HepG2 (cell line): ENCODE data around the gene LHX3. TPM values are rescaled to one million over a fixed set of nuclear protein-coding genes. Genes with fewer than 3 reads are reported as not detected.

Source experiments
- ATAC-seq: fragments of 200-7000 bp; cut with Tn5 transposase; 3 replicates; pipeline ENCODE4 v1.9.1; 2020; ENCODE audit warnings: mild to moderate bottlenecking, moderate library complexity
- BruUV-seq: library from RNA; stranded (reverse); fragments of 400-500 nt; replicated peaks from 2 replicates; lab custom pipeline; 2021; lab: Mats Ljungman, UMichigan
- CTCF ChIA-PET: fragments of 300-600 bp; formaldehyde crosslinking; extraction: SDS; loops from one replicate; lab custom pipeline; 2021; ENCODE audit warnings: low total read pairs, inconsistent platforms, low intra/inter-chr PET ratio; lab: Yijun Ruan, JAX
- POLR2A ChIA-PET: fragments of 350-600 bp; sonication (Branson Sonifier 250); formaldehyde crosslinking; loops from one replicate; lab custom pipeline; 2020; ENCODE audit warnings: antibody characterized with exemption, inconsistent platforms; lab: Yijun Ruan, JAX
- DNase-seq: peaks from one replicate; pipeline ENCODE4 v3.0.0-alpha.2; 2015; ENCODE audit warnings: low spot score
- FAIRE-seq: peaks from 3 replicates; lab custom pipeline; 2011; peaks lifted over from hg19 to GRCh38; lab: Jason Lieb, UNC
- H2AFZ ChIP-seq: one replicate; pipeline ENCODE4 v1.6.1; 2011; ENCODE audit warnings: low read length, inconsistent platforms
- H3K27ac ChIP-seq: fragments of 300-600 bp; 3 replicates; pipeline ENCODE4 v1.8.0; 2011; ENCODE audit warnings: mixed run types, mild to moderate bottlenecking, mixed read lengths, low read length, inconsistent platforms; ENCODE audit not compliant: insufficient read depth; ENCODE audit errors: extremely low read length
- H3K27me3 ChIP-seq, 2 experiments: fragments of 200-600 bp in 1 of 2; 2 replicates in 1 of 2; 3 replicates in 1 of 2; pipeline versions ENCODE4 v1.6.0 to v1.8.0; 2011; ENCODE audit warnings: low read length in 2 of 2, mild to moderate bottlenecking in 2 of 2, moderate library complexity in 2 of 2, inconsistent platforms in 1 of 2; ENCODE audit not compliant: insufficient read depth in 2 of 2, control insufficient read depth in 1 of 2
- H3K36me3 ChIP-seq, 2 experiments: fragments of 200-600 bp in 1 of 2; replicated peaks in 1 of 2; 2 replicates in 1 of 2; 3 replicates in 1 of 2; pipeline versions ENCODE4 v1.5.1 to v1.8.0; 2011; ENCODE audit warnings: low read length in 2 of 2, inconsistent platforms in 1 of 2; ENCODE audit not compliant: insufficient read depth in 2 of 2, control insufficient read depth in 1 of 2
- H3K4me1 ChIP-seq: 2 replicates; pipeline ENCODE4 v1.5.1; 2012; ENCODE audit warnings: low read length, inconsistent platforms; ENCODE audit not compliant: insufficient read depth
- H3K4me2 ChIP-seq: 2 replicates; pipeline ENCODE4 v1.6.0; 2011; ENCODE audit warnings: low read depth, low read length, inconsistent platforms
- H3K4me3 ChIP-seq, 3 experiments: fragments of 200-600 bp in 1 of 3; sonication (generic), shearing (Covaris generic) in 1 of 3; replicated peaks in 1 of 3; 2 replicates each; pipeline ENCODE4 v1.5.1; 2011 to 2016; ENCODE audit warnings: low read length in 3 of 3, inconsistent platforms in 2 of 3, low read depth in 2 of 3, mild to moderate bottlenecking in 2 of 3, control low read depth in 1 of 3, mixed read lengths in 1 of 3; ENCODE audit not compliant: insufficient read depth in 1 of 3
- H3K79me2 ChIP-seq: one replicate; pipeline ENCODE4 v1.6.1; 2011; ENCODE audit warnings: low read length, inconsistent platforms; ENCODE audit not compliant: insufficient read depth
- H3K9ac ChIP-seq: 2 replicates; pipeline ENCODE4 v1.6.0; 2011; ENCODE audit warnings: mild to moderate bottlenecking, low read depth, low read length, inconsistent platforms; ENCODE audit not compliant: insufficient read depth
- H3K9me3 ChIP-seq: 2 replicates; pipeline ENCODE4 v1.5.1; 2012; ENCODE audit warnings: mild to moderate bottlenecking, low read length
- H4K20me1 ChIP-seq: 2 replicates; pipeline ENCODE4 v1.6.0; 2011; ENCODE audit warnings: inconsistent platforms, mild to moderate bottlenecking, low read length, moderate library complexity; ENCODE audit not compliant: insufficient read depth
- ATRX ChIP-seq: sonication (generic); formaldehyde crosslinking; IDR thresholded peaks from 2 replicates; pipeline ENCODE4 v1.4.0; 2020; ENCODE audit warnings: missing genetic modification reagents, borderline replicate concordance
- FOXP4 ChIP-seq: sonication (generic); formaldehyde crosslinking; IDR thresholded peaks from 2 replicates; pipeline ENCODE4 v1.4.0; 2020; ENCODE audit warnings: missing genetic modification reagents
- NFE2 ChIP-seq: sonication (generic); formaldehyde crosslinking; IDR thresholded peaks from 2 replicates; pipeline ENCODE4 v1.4.0; 2020; ENCODE audit warnings: missing genetic modification reagents
- SIX4 ChIP-seq: sonication (generic); formaldehyde crosslinking; IDR thresholded peaks from 2 replicates; pipeline ENCODE4 v1.4.0; 2020; ENCODE audit warnings: missing genetic modification reagents
- SRSF1 ChIP-seq: fragments of 200-400 bp; formaldehyde crosslinking; optimal IDR thresholded peaks from 2 replicates; pipeline ENCODE3; 2017; ENCODE audit warnings: mild to moderate bottlenecking, low read depth, low read length, moderate library complexity
- WIZ ChIP-seq: sonication (generic); formaldehyde crosslinking; IDR thresholded peaks from 2 replicates; pipeline ENCODE4 v1.5.1; 2020; ENCODE audit warnings: mild to moderate bottlenecking, missing genetic modification reagents
- ZFP41 ChIP-seq: sonication (generic); formaldehyde crosslinking; IDR thresholded peaks from 2 replicates; pipeline ENCODE4 v1.4.0; 2020; ENCODE audit warnings: mild to moderate bottlenecking, missing genetic modification reagents, borderline replicate concordance
- ZNF691 ChIP-seq: sonication (generic); formaldehyde crosslinking; IDR thresholded peaks from 2 replicates; pipeline ENCODE4 v1.4.0; 2020; ENCODE audit warnings: missing genetic modification reagents, low read depth, mild to moderate bottlenecking, borderline replicate concordance
- ZNF720 ChIP-seq: sonication (generic); formaldehyde crosslinking; IDR thresholded peaks from 2 replicates; pipeline ENCODE4 v1.4.0; 2020; ENCODE audit warnings: missing genetic modification reagents
- ZNF768 ChIP-seq: sonication (generic); formaldehyde crosslinking; IDR thresholded peaks from 2 replicates; pipeline ENCODE4 v1.4.0; 2020; ENCODE audit warnings: missing genetic modification reagents
- ZSCAN21 ChIP-seq: sonication (generic); formaldehyde crosslinking; IDR thresholded peaks from 2 replicates; pipeline ENCODE4 v1.8.0; 2022; ENCODE audit warnings: mild to moderate bottlenecking, missing genetic modification reagents, moderate library complexity, borderline replicate concordance
- WGBS: methylation state at CpG from one replicate; pipeline ENCODE4 v1.1.6; 2017; ENCODE audit warnings: low lambda C conversion rate; 5-methylcytosine and 5-hydroxymethylcytosine counted together
- in situ Hi-C: cut with HindIII; loops from 2 replicates; pipeline ENCODE4 v1.10.0; 2017; ENCODE audit warnings: low pct_unique_long_range_greater_than_20kb; ENCODE audit not compliant: extremely low pct_ligation_motif_present
- intact Hi-C: fragments of 100-400 bp; cut with micrococcal nuclease; formaldehyde crosslinking; loops from one replicate; pipeline ENCODE4 v1.10.0; 2022; ENCODE audit not compliant: unreplicated experiment
- polyA plus RNA-seq, 8 experiments: library from polyadenylated mRNA; depleted of rRNA in 3 of 8; stranded (reverse) in 7 of 8; unstranded in 1 of 8; fragments of >200 nt; fragmentation: Illumina TruSeq in 4 of 8; extraction: Trizol in 4 of 8; gene quantifications; 2 replicates each; pipeline versions ENCODE4 v1.2.1 to v1.2.3, GENCODE V29; 2011 to 2016; ENCODE audit warnings: low read depth in 4 of 8, missing spikeins in 1 of 8, mixed read lengths in 1 of 8; ENCODE audit not compliant: insufficient read depth in 1 of 8
- total RNA-seq, 5 experiments: library from RNA; depleted of rRNA; stranded (reverse); fragments of >200 nt; fragmentation: Illumina TruSeq; extraction: Trizol; gene quantifications; 2 replicates each; pipeline ENCODE4 v1.2.3, GENCODE V29; 2016; ENCODE audit warnings: low read depth in 1 of 5

LHX3 gene
- total and polyA plus RNA-seq, 2 of the 13 experiments (the other 11 are each of a cell fraction or from before 2014, with no cell fraction given) = not detected

GRCh38 chr9:136192289-136193126 lies 12.4 kb downstream of the LHX3 start (continued):
- TF ChIP-seq ZNF720 (CRISPR knock-in tag) (no peak), WIZ (CRISPR knock-in tag) (no peak), SRSF1 (no peak), ATRX (no peak), SIX4 (no peak), NFE2 (CRISPR knock-in tag) (no peak), ZNF768 (CRISPR knock-in tag) (no peak), ZFP41 (CRISPR knock-in tag) (no peak), ZSCAN21 (CRISPR knock-in tag) (no peak), FOXP4 (no peak)

GRCh38 chr9:136191960-136192286 lies 13.0 kb downstream of the LHX3 start:
- no peaks in the 10 kb centered on the region for H4K20me1 ChIP-seq
- FAIRE-seq (no peak), DNase-seq (no peak), ATAC-seq (no peak)
- no TSS peak for BruUV-seq
- H3K9me3 ChIP-seq = no peaks in the 10 kb centered on the region
- H2AFZ ChIP-seq = no peak overlapping the region
- H3K79me2 ChIP-seq = no peaks in the 10 kb centered on the region
- intact Hi-C loops (no loop called here), in situ Hi-C loops (no loop called here)
- peaks cover 9 to 73% of the 10 kb centered on the region in 2 experiments; a peak in 4 of 5 replicates for H3K27me3 ChIP-seq
- no peak overlapping the region for H3K4me3 ChIP-seq
- CTCF ChIA-PET = no interaction called here
- WGBS = 21% methylated on average over 8 of the region's 9 CpGs
- H3K36me3 ChIP-seq = no peaks in the 10 kb centered on the region
- no peak overlapping the region for H3K27ac ChIP-seq
- POLR2A ChIA-PET = no interaction called here
- TF ChIP-seq ZNF691 (CRISPR knock-in tag) = no peak
- no peak overlapping the region for H3K9ac ChIP-seq
- H3K4me2 ChIP-seq = no peak overlapping the region
- no peaks in the 10 kb centered on the region for H3K4me1 ChIP-seq
